ENCODE data around the gene GCNT2.
"Not testable (repeated sequence)": the region's sequence is repeated elsewhere in the genome, so short reads cannot be mapped to it uniquely, and the experiment has no call there.

The GCNT2 gene

DNA sequence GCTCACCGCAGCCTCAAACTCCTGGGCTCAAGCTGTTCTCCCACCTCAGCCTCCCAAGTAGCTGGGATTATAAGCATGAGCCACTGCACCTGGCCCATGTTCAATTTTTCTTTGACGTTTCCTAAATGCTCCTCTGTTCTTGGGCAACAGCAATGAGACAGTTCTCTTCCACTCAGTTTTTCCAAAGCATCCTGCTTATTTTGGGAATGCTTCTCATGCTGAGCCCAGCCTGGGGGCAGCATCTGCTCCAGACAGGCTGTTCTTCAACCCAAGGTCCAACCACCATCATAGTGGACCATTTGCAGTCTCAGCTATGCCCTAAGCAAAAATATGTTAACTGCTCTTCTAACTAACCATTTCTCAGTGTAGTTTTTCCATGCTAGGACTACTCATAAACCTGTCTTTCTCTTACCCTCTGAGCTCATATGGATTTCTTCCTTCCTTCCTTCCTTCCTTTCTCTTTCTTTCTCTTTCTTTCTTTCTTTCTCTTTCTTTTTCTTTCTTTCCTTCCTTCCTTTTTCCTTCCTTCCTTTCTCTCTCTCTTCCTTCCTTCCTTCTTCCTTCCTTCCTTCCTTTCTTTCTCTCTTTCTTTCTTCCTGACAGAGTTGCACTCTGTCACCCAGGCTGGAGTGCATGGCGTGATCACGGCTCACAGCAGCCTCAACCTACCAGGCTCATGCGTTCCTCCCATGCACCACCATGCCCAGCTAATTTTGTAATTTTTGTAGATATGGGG, 48.4 kb downstream of the GCNT2 start:
- no peak overlapping the region for H3K4me3 ChIP-seq (ENCODE audit: low read depth, low read length)
- no peak for DNase-seq (ENCODE audit: low read depth)

DNA sequence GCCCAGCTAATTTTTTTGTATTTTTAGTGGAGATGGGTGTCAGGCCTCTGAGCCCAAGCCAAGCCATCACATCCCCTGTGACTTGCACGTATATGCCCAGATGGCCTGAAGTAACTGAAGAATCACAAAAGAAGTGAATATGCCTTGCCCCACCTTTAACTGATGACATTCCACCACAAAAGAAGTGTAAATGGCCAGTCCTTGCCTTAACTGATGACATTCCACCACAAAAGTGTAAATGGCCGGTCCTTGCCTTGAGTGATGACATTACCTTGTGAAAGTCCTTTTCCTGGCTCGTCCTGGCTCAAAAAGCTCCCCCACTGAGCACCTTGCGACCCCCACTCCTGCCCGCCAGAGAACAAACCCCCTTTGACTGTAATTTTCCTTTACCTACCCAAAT, 54.4 kb downstream of the GCNT2 start:
- H3K4me3 ChIP-seq (ENCODE audit: low read depth, low read length) = not testable (repeated sequence)

DNA sequence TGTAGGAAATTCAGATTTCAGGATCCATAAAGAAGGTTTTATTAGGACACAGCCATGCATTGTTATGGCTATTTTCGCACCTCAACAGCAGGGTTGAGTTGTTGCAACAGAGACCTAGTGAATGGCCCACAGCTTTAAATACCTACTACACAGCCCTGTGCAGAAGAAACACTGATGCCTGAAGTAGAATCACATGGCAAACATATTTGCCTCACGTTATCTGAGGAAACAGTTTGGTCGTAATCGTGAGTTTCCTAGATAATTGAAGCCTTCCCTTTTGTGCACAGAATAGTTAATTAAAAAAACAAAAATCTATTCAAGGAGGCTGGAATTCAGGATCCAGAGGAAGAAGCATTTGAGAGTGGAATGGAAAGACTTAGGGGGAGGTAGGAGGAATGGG, 55.1 kb downstream of the GCNT2 start:
- H3K4me3 ChIP-seq (ENCODE audit: low read depth, low read length) = no peak overlapping the region
- DNase-seq (ENCODE audit: low read depth) = no peak

More for the DNA sequence above, 54.4 kb downstream of the GCNT2 start:
- not testable (repeated sequence) for DNase-seq (ENCODE audit: low read depth)

DNA sequence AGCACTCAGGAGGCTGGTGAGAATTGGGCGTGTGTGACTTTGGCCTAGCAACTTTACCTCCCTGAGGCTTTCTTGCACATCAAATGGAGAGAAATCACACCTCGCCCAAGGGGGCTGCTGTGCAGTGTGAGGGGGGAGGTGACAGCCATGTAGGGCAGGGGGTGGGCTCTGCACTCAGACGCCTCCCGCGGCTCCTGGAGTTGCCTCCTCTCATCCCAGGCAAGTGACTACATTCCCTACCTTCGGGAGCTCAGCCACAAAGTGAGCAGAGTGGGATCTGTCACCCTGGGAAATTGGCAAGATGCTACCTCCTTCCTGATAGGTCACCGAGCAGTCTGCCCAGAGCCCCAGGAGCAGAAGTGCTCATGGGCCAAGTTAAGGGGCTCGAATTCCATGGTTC, 56.0 kb downstream of the GCNT2 start:
- H3K4me3 ChIP-seq (ENCODE audit: low read depth, low read length) = no peak overlapping the region
- DNase-seq (ENCODE audit: low read depth) = no peak

DNA sequence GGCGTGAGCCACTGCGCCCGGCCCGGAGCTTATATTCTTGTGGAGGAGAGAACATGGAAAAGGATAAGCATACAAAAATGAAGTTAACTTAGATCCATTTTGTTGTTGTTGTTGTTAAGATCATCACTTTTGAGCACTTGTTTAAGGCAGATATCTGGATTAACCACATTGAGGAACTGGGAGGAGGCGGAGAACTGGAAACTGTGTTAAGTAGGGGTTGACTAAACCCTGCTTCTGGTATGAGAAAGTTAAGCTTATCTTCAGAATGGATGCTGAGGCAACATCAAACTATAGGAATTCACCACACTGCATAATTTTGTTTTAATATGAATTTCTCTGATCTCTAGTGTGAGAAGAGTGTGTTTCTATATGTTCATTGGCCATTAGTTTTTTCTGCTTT, 57.6 kb downstream of the GCNT2 start:
- DNase-seq (ENCODE audit: low read depth) = no peak
- no peak overlapping the region for H3K4me3 ChIP-seq (ENCODE audit: low read depth, low read length)

DNA sequence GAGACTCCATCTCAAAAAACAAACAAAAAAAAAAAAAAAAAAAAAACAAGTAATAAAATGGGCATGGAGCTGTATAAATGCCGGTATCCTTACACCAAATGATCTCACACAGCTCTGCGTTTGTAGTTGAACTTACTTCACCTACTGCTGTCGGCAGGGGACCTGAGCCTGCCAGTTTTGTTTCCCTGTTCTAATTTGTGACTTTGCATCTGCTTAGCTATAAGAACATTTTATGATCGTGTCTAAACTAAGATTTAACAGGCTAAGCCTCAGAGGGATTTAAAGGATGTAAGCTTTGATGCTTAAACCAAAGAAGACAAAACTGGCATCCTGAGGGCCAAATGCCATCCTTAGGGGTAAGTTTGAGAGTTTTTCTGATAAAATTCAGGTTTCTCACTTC, 58.7 kb downstream of the GCNT2 start:
- no peak overlapping the region for H3K4me3 ChIP-seq (ENCODE audit: low read depth, low read length)
- no peak for DNase-seq (ENCODE audit: low read depth)

DNA sequence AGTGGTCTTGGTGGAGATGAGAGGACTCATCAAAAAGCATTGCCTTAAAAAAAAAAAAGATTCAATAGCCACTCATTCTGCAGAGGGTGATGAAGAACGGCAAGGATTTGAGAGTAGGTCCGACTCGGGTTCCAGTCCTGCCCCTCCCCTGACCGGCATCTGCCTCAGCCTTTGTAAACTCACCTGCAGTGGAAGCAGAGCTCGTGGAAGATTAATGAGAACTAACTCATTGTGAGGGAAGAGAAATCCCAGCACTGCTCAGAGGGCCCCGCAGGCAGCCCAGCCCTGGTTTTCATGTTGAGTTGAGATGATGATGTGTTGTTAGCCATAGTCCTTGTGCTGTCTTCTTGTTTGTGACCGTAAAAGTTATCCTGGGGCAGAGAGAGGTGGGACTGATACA, 59.4 kb downstream of the GCNT2 start:
- DNase-seq (ENCODE audit: low read depth) = no peak
- no peak overlapping the region for H3K4me3 ChIP-seq (ENCODE audit: low read depth, low read length)

DNA sequence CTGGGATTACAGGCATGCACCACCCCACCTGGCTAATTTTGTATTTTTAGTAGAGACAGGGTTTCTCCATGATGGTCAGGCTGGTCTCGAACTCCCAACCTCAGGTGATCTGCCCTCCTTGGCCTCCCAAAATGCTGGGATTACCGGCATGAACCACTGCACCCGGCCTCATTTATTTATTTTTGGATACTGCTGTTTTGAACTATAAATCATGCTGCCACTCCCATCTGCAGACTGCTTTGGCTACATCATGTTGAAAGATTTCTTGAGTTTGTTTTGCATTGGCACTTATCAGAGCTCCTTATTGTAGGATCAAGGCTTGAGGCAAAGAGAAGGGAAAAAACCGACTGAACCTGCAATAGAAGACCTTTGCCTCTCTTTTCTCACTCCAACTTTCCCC, 60.3 kb downstream of the GCNT2 start:
- not testable (repeated sequence) for H3K4me3 ChIP-seq (ENCODE audit: low read depth, low read length); DNase-seq (ENCODE audit: low read depth)

DNA sequence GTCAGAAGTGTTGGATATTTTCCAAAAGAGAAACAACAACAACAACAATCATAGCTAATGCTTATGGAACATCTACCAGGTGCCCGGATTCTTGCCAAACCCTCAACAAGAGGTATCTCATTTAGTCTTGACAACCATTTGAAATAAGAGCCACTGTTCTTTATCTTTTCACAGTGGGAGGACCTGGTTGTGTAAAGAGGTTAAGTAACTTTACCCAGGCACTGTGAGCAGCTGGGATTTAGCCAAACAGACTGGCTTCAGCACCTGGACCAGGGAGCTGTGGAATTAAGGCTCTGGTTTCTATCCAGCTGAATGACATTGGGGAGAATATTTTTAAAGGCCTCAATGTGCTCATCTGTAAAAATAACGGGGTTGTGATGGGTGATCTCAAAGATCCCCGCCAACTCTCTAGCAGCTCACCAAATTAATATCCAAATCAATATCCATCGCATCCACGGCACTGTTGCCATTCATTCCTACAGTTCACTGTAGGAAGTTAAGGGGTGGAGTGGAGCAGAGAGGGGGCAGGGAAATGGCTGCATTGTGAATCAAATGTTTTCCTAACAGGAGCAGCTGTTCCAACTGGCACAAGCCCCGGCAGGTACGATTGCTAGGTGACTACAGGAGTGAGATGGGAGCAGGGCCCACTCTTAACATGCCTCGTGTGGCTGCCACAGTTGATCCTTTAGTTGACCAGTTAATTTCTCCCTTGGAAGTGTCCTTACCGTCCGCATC, 61.8 kb downstream of the GCNT2 start:
- no peak overlapping the region for H3K4me3 ChIP-seq (ENCODE audit: low read depth, low read length)
- no peak for DNase-seq (ENCODE audit: low read depth)

DNA sequence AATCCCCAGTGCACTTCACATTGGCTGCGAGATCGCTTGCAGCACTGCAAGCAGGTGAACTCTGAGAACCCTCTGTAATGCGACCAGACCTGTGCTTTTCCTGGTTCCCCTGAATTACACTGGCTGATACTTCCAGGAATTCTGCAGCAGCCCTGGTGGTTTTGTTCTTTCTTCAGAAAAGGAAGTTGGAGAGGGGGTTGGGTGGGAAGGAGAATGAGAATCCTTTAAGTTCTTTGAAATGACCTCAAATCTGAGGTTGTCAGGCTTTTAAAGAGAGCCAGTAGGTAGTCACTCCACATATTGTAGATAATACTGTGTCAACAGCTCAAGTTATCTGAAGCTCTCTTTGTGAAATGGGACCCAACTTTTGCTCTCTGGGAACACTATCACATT, 62.4 kb downstream of the GCNT2 start:
- no peak overlapping the region for H3K4me3 ChIP-seq (ENCODE audit: low read depth, low read length)
- DNase-seq (ENCODE audit: low read depth) = no peak

DNA sequence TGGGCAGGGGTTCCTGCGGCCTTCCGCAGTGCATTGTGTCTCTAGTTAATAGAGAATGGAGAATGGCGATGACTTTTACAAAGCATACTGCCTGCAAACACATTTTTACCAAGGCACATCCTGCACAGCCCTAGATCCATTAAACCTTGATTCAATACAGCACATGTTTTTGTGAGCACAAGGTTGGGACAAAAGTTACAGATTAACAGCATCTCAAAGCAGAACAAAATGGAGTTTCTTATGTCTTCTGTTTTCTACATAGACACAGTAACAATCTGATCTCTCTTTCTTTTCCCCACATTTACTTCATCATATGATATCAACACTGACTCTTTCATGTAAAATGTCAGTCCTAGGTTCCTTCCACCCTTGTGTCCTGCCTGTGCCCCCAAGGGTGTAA, 63.5 kb downstream of the GCNT2 start:
- no peak overlapping the region for H3K4me3 ChIP-seq (ENCODE audit: low read depth, low read length)
- DNase-seq (ENCODE audit: low read depth) = no peak

DNA sequence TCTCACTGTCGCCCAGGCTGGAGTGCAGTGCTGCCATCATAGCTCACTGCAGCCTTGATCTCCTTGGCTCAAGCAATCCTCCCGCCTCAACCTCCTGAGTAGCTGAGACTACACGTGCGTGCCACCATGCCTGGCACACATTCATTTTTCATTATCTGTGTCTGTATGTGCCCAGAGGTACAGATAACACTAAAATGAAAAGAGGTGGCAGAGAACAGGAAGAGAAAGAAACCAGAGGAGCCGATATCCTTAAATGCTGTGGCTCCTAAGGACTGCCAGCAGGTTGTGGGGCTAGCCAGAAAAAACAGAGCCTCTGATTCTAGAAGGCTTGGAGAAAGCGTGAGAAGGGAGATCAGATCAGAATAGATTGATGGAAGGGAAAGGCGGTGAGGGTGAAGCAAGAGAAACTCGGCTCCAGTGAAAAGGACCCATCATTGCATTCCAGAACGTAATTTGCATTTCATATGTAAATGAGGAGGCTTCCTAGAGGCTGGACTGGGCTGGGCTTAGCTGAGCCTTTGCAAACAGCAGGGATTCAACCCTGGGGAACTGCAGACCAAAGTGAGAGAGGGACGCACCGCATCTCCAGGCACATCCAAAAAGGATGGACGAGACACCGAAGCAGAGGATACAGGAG, 64.2 kb downstream of the GCNT2 start:
- H3K4me3 ChIP-seq (ENCODE audit: low read depth, low read length) = no peak overlapping the region
- DNase-seq (ENCODE audit: low read depth) = no peak

DNA sequence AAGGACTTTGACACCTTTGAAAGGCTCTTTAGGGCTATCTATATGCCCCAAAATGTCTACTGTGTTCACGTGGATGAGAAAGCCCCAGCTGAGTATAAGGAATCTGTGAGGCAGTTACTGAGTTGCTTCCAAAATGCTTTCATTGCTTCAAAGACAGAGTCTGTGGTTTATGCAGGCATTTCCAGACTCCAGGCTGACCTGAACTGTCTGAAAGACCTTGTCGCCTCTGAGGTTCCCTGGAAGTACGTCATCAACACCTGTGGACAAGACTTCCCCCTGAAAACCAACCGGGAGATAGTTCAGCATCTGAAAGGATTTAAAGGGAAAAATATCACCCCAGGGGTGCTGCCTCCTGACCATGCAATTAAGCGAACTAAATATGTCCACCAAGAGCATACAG, 65.2 kb downstream of the GCNT2 start:
- DNase-seq (ENCODE audit: low read depth) = no peak
- no peak overlapping the region for H3K4me3 ChIP-seq (ENCODE audit: low read depth, low read length)

DNA sequence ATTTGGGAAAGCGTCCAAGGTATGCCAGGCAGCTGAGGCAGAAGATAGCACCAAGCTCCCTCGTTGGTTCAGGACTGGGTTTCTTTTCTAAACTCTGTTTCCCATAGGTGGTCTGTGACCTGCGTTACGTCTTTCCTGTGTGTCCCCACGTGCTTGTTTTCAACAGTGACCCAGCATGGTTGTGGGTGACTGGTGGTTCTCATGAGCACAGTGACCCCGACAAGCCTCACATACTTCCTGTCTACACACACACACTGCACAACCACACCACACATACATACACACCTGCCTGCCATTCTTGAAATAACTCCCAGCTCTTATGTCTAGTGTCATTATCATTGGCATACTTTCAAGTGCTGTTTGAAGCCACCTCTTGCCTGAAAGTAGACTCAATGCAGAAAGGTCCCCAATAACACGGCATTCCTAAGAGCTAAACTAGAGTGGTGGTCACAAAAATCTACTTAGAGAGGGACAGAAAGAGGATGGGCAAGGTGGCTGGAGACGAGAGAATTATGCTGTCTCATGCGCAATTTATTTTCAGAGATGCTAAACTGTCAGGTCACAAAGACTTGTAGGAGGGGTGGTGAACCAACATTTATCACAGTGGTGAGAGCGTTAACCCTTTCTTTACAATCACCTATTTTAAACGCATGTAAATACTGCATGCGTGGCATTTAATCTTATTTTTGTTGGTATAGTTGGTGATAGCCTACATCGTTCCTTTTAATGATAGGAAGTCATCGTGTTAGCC, 66.7 kb downstream of the GCNT2 start:
- DNase-seq (ENCODE audit: low read depth) = no peak
- H3K4me3 ChIP-seq (ENCODE audit: low read depth, low read length) = no peak overlapping the region

DNA sequence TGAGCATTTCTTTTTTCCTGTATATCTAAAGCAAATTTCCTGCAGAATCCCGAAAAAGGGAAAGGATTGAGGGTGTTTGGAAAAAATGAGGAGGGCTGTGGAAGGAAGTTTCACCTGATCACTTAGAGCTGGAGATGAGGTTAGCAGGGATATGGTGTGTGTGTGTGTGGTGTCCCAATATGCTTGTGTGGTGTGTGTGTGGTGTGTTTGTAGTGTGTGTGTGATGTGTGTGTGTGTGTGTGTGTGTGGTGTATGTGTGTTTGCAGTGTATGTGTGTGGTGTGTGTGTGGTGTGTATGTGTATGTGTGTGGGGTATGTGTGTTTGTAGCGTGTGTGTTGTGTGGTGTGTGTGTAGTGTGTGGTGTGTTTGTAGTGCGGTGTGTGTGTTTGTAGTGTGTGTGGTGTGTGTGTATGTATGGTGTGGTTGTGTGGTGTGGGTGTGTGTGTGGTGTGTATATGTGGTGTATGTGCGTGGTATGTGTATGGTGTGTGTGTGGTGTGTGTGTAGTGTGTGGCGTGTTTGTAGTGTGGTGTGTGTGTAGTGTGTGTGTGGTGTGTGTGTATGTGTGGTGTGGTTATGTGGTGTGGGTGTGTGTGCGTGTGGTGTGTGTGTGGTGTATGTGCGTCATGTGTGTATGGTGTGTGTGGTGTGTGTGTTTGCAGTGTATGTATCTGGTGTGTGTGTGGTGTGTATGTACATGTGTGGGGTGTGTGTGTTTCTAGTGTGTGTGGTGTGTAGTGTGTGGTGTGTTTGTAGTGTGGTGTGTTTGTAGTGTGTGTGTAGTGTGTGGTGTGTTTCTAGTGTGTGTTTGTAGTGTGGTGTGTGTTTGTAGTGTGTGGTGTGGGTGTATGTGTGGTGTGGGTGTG, 67.6 kb downstream of the GCNT2 start:
- no peak overlapping the region for H3K4me3 ChIP-seq (ENCODE audit: low read depth, low read length)
- DNase-seq (ENCODE audit: low read depth) = no peak

DNA sequence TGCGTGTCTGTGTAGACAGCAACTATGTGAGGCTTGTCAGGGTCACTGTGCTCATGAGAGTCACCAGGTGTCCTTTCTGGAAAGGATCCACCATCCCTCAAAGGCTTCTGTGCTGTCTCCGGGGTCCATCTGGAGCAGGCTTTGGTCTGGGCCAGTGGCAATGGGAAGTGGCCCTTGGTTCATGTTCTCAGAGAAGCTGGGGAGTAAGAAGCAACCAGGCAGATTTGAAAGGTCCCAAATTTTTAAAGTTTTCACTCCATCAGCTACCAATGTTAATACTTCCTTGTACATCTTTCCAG, 68.2 kb downstream of the GCNT2 start:
- no peak overlapping the region for H3K4me3 ChIP-seq (ENCODE audit: low read depth, low read length)
- DNase-seq (ENCODE audit: low read depth) = no peak

DNA sequence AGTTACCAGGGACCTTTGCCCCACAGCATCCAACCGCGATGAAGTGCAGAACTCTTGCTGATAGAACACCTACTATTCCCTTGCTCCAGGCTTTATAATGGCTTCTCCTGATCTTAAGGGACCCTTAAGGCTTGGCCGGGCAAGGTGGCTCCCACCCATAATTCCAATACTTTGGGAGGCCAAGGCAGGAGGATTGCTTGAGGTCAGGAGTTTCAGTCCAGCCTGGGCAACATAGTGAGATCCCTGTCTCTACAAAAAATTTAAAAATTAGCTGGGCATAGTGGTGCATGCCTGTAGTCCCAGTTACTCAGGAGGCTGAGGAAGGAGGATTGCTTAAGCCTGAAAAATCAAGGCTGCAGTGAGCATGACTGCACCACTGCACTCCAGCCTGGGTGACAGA, 68.8 kb downstream of the GCNT2 start:
- no peak overlapping the region for H3K4me3 ChIP-seq (ENCODE audit: low read depth, low read length)
- DNase-seq (ENCODE audit: low read depth) = no peak

DNA sequence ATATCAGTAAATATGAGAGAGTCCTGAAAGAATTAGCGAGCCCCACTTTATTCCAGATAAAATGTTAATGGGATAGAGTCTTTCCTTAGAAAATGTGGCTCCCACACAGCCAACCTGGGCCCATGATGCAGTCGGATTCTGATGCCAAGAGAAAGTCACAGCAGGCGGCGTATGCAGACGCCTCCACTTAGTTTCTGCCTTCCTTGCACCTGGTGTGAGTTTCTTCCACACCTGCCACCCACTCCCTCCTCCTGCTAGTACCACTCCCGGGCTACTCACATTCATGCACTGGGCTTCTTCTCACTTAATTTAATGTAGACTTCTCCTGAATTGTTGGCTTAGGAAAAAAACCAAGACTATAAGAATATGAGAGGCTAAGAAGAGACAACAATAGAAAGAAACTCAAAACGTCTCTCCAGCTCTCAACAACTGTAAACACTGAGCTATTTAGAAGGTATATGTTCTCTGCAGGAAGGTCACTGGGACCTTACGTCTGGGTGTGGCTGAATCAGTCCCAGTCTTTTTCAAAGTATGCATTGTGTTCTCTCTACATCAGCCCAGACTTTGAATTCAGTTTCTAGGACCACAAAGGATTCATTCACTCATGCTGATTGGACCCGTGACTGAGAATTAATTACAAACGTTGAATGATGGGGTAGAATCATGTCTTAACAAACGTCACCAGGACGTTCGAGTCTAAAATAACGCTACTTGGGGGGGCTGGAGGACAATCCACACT, 70.4 kb downstream of the GCNT2 start:
- DNase-seq (ENCODE audit: low read depth) = no peak

More for the DNA sequence above, 70.4 kb downstream of the GCNT2 start:
- no peak overlapping the region for H3K4me3 ChIP-seq (ENCODE audit: low read depth, low read length)
